GM12891 (cell line): ENCODE measurements around the gene BRPF3.

ENCODE experiments used
- PAX5 ChIP-seq: IDR thresholded peaks from 2 replicates; pipeline ENCODE4 v1.6.1; 2011; ENCODE audit warnings: low read length, moderate library complexity, mild to moderate bottlenecking; ENCODE audit not compliant: insufficient read depth, severe bottlenecking
- POLR2A ChIP-seq: IDR thresholded peaks from 2 replicates; pipeline ENCODE4 v1.6.1; 2011; ENCODE audit warnings: low read depth, low read length, control low read depth
- POLR2AphosphoS5 ChIP-seq: IDR thresholded peaks from 2 replicates; pipeline ENCODE4 v1.6.1; 2011; ENCODE audit warnings: low read depth, low read length, control low read depth
- POU2F2 ChIP-seq: IDR thresholded peaks from 2 replicates; pipeline ENCODE4 v1.6.1; 2011; ENCODE audit warnings: low read depth, mild to moderate bottlenecking, control low read depth, low read length, moderate library complexity
- SPI1 ChIP-seq: IDR thresholded peaks from 2 replicates; pipeline ENCODE4 v1.6.1; 2011; ENCODE audit warnings: low read depth, low read length, control low read depth
- TAF1 ChIP-seq: IDR thresholded peaks from 2 replicates; pipeline ENCODE4 v1.6.1; 2011; ENCODE audit warnings: low read depth, low read length, control low read depth

DNA sequence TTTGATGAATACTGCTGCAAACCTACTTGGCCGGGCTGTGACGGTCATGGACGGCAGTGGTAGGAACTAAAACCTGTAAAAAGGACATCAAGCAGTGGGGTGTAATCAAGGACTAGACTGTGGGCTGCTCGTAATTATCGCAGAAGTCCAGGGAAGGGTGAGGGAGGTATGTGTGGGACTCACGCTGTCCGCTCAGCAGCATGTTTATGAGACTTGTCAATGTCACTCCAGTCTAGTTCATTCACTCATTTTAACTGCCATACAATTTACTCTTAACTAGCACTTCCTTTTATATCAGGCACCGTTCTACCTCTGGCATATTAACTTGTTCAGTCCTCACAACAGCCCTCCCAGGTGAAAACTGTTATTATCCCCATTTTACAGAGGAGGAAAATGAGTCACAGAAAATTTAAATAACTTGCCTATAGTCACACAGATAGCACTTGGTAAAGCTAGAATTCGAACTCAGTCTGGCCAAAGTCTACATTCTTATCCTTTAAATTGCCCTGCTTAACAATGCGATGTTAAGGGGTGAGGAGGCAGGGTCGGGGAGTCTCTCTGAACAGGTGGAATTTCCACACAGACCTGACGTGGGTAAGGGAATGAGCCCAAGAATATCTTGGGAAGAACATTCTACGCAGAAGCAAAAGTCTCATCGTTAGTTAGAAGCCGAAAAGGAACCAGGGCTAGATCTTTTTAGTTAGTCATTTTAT is 77.4 kb downstream of the BRPF3 start:
- TF ChIP-seq POLR2A (no peak), POU2F2 (no peak), POLR2AphosphoS5 (no peak), TAF1 (no peak), PAX5 (no peak), SPI1 (no peak)
